CD14-positive monocyte (primary cell): ENCODE data around the gene APC2. TPM values are rescaled to one million over a fixed set of nuclear protein-coding genes. Genes with fewer than 3 reads are reported as not detected.

Experiments
- DNase-seq, 3 donors: peaks; one replicate each; pipeline ENCODE4 v3.0.0-alpha.2; 2011 to 2022
- H2AFZ ChIP-seq: 2 replicates; pipeline ENCODE4 v1.6.0; 2012; ENCODE audit warnings: mild to moderate bottlenecking, low read depth, low read length, inconsistent platforms; ENCODE audit not compliant: insufficient read depth, poor library complexity, severe bottlenecking
- H3K27ac ChIP-seq, 2 donors: 1 replicate in 1 of 2; 2 replicates in 1 of 2; pipeline ENCODE4 v1.5.1; 2012 to 2013; ENCODE audit warnings: low read length in 2 of 2, control low read depth in 1 of 2, inconsistent platforms in 1 of 2, low read depth in 1 of 2, mild to moderate bottlenecking in 1 of 2
- H3K27me3 ChIP-seq, 2 donors: one replicate each; pipeline versions ENCODE4 v1.6.0 to v1.6.1; 2011 to 2013; ENCODE audit warnings: low read length in 2 of 2; ENCODE audit not compliant: control insufficient read depth in 2 of 2, insufficient read depth in 2 of 2
- H3K36me3 ChIP-seq, 2 donors: replicated peaks in 1 of 2; 1 replicate in 1 of 2; 2 replicates in 1 of 2; pipeline versions ENCODE4 v1.5.1 to v1.6.1; 2012 to 2013; ENCODE audit warnings: low read length in 2 of 2, control low read depth in 1 of 2, inconsistent platforms in 1 of 2, mild to moderate bottlenecking in 1 of 2; ENCODE audit not compliant: insufficient read depth in 2 of 2, control insufficient read depth in 1 of 2
- H3K4me1 ChIP-seq, 2 donors: 1 replicate in 1 of 2; 2 replicates in 1 of 2; pipeline versions ENCODE4 v1.5.1 to v1.6.1; 2012 to 2013; ENCODE audit warnings: low read length in 2 of 2, control low read depth in 1 of 2, inconsistent platforms in 1 of 2, mild to moderate bottlenecking in 1 of 2, moderate library complexity in 1 of 2; ENCODE audit not compliant: insufficient read depth in 2 of 2, control insufficient read depth in 1 of 2
- H3K4me2 ChIP-seq: replicated peaks from 2 replicates; pipeline ENCODE3; 2012; ENCODE audit warnings: low read length, moderate library complexity, mild to moderate bottlenecking; ENCODE audit not compliant: poor library complexity, severe bottlenecking; ENCODE audit errors: extremely low read depth
- H3K4me3 ChIP-seq, 3 experiments: fragments of 200-600 bp in 1 of 3; sonication (generic) in 1 of 3; replicated peaks in 1 of 3; 1 replicate in 2 of 3; 2 replicates in 1 of 3; pipeline ENCODE4 v1.5.1; 2011 to 2013; ENCODE audit warnings: low read length in 3 of 3, mild to moderate bottlenecking in 3 of 3, control low read depth in 2 of 3, low read depth in 2 of 3, inconsistent platforms in 1 of 3, moderate library complexity in 1 of 3
- H3K79me2 ChIP-seq: 2 replicates; pipeline ENCODE4 v1.6.0; 2012; ENCODE audit warnings: mild to moderate bottlenecking, control low read depth, inconsistent platforms, low read length, moderate library complexity; ENCODE audit not compliant: insufficient read depth
- H3K9ac ChIP-seq: 2 replicates; pipeline ENCODE4 v1.6.0; 2017; ENCODE audit warnings: low read length, mild to moderate bottlenecking; ENCODE audit not compliant: insufficient read depth, poor library complexity, severe bottlenecking
- H3K9me3 ChIP-seq, 2 donors: replicated peaks in 1 of 2; 1 replicate in 1 of 2; 2 replicates in 1 of 2; pipeline versions ENCODE4 v1.5.1 to v1.6.1; 2012 to 2013; ENCODE audit warnings: low read length in 2 of 2, control low read depth in 1 of 2; ENCODE audit not compliant: control insufficient read depth in 1 of 2, insufficient read depth in 1 of 2
- H4K20me1 ChIP-seq: 2 replicates; pipeline ENCODE4 v1.6.0; 2012; ENCODE audit warnings: mild to moderate bottlenecking, low read length, control low read depth, moderate library complexity; ENCODE audit not compliant: insufficient read depth
- H3K27ac Mint-ChIP-seq, 7 donors: one replicate each; pipeline ENCODE4 v1.8.0; 2020; ENCODE audit warnings: mild to moderate bottlenecking in 7 of 7, mixed read lengths in 7 of 7, moderate library complexity in 6 of 7, inconsistent platforms in 2 of 7
- H3K27me3 Mint-ChIP-seq, 3 donors: one replicate each; pipeline ENCODE4 v1.8.0; 2021 to 2022; ENCODE audit warnings: low read depth in 3 of 3, mild to moderate bottlenecking in 3 of 3, mixed read lengths in 3 of 3, moderate library complexity in 3 of 3, inconsistent platforms in 1 of 3
- H3K36me3 Mint-ChIP-seq, 2 donors: one replicate each; pipeline ENCODE4 v1.8.0; 2020; ENCODE audit warnings: mixed read lengths in 2 of 2, inconsistent platforms in 1 of 2, mild to moderate bottlenecking in 1 of 2
- H3K4me1 Mint-ChIP-seq: one replicate; pipeline ENCODE4 v1.8.0; 2020; ENCODE audit warnings: mild to moderate bottlenecking, mixed read lengths
- H3K4me3 Mint-ChIP-seq, 2 donors: one replicate each; pipeline ENCODE4 v1.8.0; 2020; ENCODE audit warnings: mild to moderate bottlenecking in 2 of 2, mixed read lengths in 2 of 2, moderate library complexity in 1 of 2
- H3K9me3 Mint-ChIP-seq, 7 donors: one replicate each; pipeline ENCODE4 v1.8.0; 2020 to 2022; ENCODE audit warnings: mixed read lengths in 7 of 7, mild to moderate bottlenecking in 6 of 7, moderate library complexity in 6 of 7, inconsistent platforms in 2 of 7
- WGBS: methylation state at CpG from one replicate; pipeline ENCODE4 v1.1.5; 2013; ENCODE audit warnings: missing lambda C conversion rate; ENCODE audit not compliant: insufficient coverage; 5-methylcytosine and 5-hydroxymethylcytosine counted together
- intact Hi-C, 2 donors: fragments of 100-400 bp; cut with micrococcal nuclease; formaldehyde crosslinking; loops; one replicate each; pipeline versions ENCODE4 v1.15.0 to v1.15.1; 2023
- polyA plus RNA-seq, 3 donors: library from polyadenylated mRNA; depleted of rRNA in 1 of 3; unstranded in 2 of 3; stranded (reverse) in 1 of 3; fragments of 300-500 nt in 2 of 3; fragments of >200 nt in 1 of 3; fragmentation: Illumina TruSeq in 2 of 3; gene quantifications; 1 replicate in 2 of 3; 2 replicates in 1 of 3; pipeline ENCODE4 v1.2.3, GENCODE V29; 2012 to 2021
- TF ChIP-seq, protein P1 (sequence below): fragments of 200-600 bp; IDR thresholded peaks from one replicate; pipeline ENCODE4 v1.8.0; 2022; ENCODE audit warnings: antibody characterized with exemption, mild to moderate bottlenecking

Gene APC2
- polyA plus RNA-seq, 3 donors: 0.04 TPM; not detected in 2

DNA sequence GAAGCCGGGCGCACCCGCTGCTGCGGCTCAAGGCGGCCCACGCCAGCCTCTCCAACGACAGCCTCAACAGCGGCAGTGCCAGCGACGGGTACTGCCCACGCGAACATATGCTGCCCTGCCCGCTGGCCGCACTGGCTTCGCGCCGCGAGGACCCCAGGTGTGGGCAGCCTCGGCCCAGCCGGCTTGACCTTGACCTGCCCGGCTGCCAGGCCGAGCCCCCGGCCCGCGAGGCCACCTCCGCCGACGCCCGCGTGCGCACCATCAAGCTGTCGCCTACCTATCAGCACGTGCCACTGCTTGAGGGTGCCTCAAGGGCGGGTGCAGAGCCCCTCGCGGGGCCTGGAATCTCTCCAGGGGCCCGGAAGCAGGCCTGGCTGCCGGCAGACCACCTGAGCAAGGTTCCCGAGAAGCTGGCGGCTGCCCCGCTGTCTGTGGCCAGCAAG is 16.1 kb downstream of the APC2 start:
- Histone ChIP-seq H3K79me2 (no peaks in the 10 kb centered on the region), H3K27ac (no peak overlapping the region), H3K4me1 (peaks cover 13 to 29% of the 10 kb centered on the region in 2 donors), H3K36me3 (no peaks in the 10 kb centered on the region), H4K20me1 (peaks cover 61% of the 10 kb centered on the region), H2AFZ (no peak overlapping the region), H3K9me3 (peaks cover 0 to 7% of the 10 kb centered on the region in 2 donors), H3K27me3 (peaks cover 42 to 44% of the 10 kb centered on the region in 2 donors), H3K9ac (no peak overlapping the region), H3K4me2 (no peak overlapping the region), H3K4me3 (no peak overlapping the region)
- peaks cover 0 to 7% (median 0%) of the 10 kb centered on the region in 7 donors for H3K9me3 Mint-ChIP-seq
- peaks cover 0 to 4% of the 10 kb centered on the region in 2 donors for H3K36me3 Mint-ChIP-seq
- H3K4me1 Mint-ChIP-seq: peaks cover 7% of the 10 kb centered on the region
- WGBS: 54% methylated on average over 41 of the region's 41 CpGs
- TF ChIP-seq, protein P1, sequence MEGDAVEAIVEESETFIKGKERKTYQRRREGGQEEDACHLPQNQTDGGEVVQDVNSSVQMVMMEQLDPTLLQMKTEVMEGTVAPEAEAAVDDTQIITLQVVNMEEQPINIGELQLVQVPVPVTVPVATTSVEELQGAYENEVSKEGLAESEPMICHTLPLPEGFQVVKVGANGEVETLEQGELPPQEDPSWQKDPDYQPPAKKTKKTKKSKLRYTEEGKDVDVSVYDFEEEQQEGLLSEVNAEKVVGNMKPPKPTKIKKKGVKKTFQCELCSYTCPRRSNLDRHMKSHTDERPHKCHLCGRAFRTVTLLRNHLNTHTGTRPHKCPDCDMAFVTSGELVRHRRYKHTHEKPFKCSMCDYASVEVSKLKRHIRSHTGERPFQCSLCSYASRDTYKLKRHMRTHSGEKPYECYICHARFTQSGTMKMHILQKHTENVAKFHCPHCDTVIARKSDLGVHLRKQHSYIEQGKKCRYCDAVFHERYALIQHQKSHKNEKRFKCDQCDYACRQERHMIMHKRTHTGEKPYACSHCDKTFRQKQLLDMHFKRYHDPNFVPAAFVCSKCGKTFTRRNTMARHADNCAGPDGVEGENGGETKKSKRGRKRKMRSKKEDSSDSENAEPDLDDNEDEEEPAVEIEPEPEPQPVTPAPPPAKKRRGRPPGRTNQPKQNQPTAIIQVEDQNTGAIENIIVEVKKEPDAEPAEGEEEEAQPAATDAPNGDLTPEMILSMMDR: peak; percentile 1
- H3K4me3 Mint-ChIP-seq: no peak overlapping the region
- DNase-seq: no peak
- peaks cover 29 to 64% (median 45%) of the 10 kb centered on the region in 3 donors for H3K27me3 Mint-ChIP-seq
- H3K27ac Mint-ChIP-seq: no peak overlapping the region
- intact Hi-C loops: no loop called here

DNA sequence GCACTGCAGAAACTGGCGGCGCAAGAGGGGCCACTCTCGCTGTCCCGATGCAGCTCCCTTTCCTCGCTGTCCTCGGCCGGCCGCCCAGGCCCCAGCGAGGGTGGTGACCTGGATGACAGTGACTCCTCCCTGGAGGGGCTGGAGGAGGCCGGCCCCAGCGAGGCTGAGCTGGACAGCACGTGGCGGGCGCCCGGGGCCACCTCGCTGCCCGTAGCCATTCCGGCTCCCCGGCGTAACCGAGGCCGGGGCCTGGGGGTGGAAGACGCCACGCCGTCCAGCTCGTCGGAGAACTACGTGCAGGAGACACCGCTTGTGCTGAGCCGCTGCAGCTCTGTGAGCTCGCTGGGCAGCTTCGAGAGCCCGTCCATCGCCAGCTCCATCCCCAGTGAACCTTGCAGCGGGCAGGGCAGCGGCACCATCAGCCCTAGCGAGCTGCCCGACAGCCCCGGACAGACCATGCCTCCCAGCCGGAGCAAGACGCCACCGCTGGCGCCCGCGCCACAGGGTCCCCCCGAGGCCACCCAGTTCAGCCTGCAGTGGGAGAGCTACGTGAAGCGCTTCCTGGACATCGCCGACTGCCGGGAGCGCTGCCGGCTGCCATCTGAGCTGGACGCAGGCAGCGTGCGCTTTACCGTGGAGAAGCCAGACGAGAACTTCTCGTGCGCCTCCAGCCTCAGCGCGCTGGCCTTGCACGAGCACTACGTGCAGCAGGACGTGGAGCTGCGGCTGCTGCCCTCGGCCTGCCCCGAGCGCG is 16.7 kb downstream of the APC2 start:
- Histone ChIP-seq H4K20me1 (peaks cover 67% of the 10 kb centered on the region), H3K27ac (no peak overlapping the region), H3K79me2 (no peaks in the 10 kb centered on the region), H3K36me3 (no peaks in the 10 kb centered on the region), H2AFZ (no peak overlapping the region), H3K4me3 (no peak overlapping the region), H3K27me3 (peaks cover 48 to 50% of the 10 kb centered on the region in 2 donors), H3K9ac (no peak overlapping the region), H3K4me1 (peaks cover 19 to 35% of the 10 kb centered on the region in 2 donors), H3K9me3 (peaks cover 2 to 7% of the 10 kb centered on the region in 2 donors), H3K4me2 (no peak overlapping the region)
- no peak for DNase-seq
- Mint-ChIP-seq H3K9me3 (peaks cover 0 to 8% (median 2%) of the 10 kb centered on the region in 7 donors), H3K36me3 (no peaks in the 10 kb centered on the region), H3K27me3 (peaks cover 35 to 70% (median 45%) of the 10 kb centered on the region in 3 donors), H3K4me3 (peak overlapping the region in 1 of 2 donors; percentile 48), H3K4me1 (peaks cover 11% of the 10 kb centered on the region), H3K27ac (no peak overlapping the region)
- intact Hi-C loops: no loop called here
- WGBS: 35% methylated on average over 70 of the region's 70 CpGs
- TF ChIP-seq, protein P1: no peak
